ENCODE results near the gene PGLYRP4. TPM values are rescaled to one million over a fixed set of nuclear protein-coding genes. Genes with fewer than 3 reads are reported as not detected.

Gene PGLYRP4
- total RNA-seq, 1 experiment from 2014 or later = not detected

DNA sequence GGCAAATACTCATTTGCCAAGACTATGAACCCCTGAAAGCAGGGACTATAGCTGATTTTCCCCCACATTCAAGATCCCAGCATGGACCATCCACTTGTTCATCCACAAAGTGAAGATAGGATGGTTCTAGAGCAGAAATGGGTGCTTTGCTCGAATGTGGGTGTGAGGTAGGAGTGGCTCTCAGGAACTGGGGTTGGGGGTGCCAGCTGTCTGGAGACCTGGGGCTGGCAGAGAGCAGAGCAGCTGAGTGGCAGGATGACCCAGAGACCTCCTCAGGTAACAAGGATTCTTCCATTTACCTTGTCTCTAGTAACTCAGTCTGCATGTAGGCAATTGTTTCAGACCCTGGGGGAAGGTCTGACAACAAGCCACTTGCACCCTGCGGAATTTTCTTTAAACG is 15.0 kb upstream of the PGLYRP4 start:
- H3K4me1 ChIP-seq (ENCODE audit: control insufficient read depth, insufficient read depth, low read length) = no peaks in the 10 kb centered on the region
- TF ChIP-seq TCF7L2 (IDR thresholded peaks at IDR 0.05; ENCODE audit: low read depth, low read length) (no peak), REST (IDR thresholded peaks at IDR 0.05; ENCODE audit: insufficient read depth in 1 of 2, low read depth in 2 of 2, low read length in 1 of 2) (no peak), POLR2AphosphoS5 (IDR thresholded peaks at IDR 0.05; ENCODE audit: low read depth, low read length) (no peak), SIN3A (IDR thresholded peaks at IDR 0.05; ENCODE audit: borderline replicate concordance, insufficient read depth, low read depth, low read length) (no peak)
- TF ChIP-seq, protein P1, sequence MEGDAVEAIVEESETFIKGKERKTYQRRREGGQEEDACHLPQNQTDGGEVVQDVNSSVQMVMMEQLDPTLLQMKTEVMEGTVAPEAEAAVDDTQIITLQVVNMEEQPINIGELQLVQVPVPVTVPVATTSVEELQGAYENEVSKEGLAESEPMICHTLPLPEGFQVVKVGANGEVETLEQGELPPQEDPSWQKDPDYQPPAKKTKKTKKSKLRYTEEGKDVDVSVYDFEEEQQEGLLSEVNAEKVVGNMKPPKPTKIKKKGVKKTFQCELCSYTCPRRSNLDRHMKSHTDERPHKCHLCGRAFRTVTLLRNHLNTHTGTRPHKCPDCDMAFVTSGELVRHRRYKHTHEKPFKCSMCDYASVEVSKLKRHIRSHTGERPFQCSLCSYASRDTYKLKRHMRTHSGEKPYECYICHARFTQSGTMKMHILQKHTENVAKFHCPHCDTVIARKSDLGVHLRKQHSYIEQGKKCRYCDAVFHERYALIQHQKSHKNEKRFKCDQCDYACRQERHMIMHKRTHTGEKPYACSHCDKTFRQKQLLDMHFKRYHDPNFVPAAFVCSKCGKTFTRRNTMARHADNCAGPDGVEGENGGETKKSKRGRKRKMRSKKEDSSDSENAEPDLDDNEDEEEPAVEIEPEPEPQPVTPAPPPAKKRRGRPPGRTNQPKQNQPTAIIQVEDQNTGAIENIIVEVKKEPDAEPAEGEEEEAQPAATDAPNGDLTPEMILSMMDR (IDR thresholded peaks at IDR 0.05) = no peak
- CTCF ChIA-PET = interaction anchor here (0.5 to 0.7 kb wide), 2 partner anchors 102 to 364 kb away, joined by 8 to 9 read pairs; partner anchors contain the start of gene INTS3
- H3K4me3 ChIP-seq (ENCODE audit: low read depth in 2 of 2, low read length in 2 of 2) = no peak overlapping the region
- in situ Hi-C loops (cut with HindIII; ENCODE audit: low pct_unique_long_range_greater_than_20kb, low sequenced_read_pairs) = loop anchor here (25.0 kb wide), 1 partner anchor 249 kb away; the partner anchor contains the start of genes S100A14 and S100A16
- POLR2A ChIA-PET = no interaction called here
- no TSS peak for BruUV-seq (replicated peaks)
- H3K9me3 ChIP-seq (ENCODE audit: control insufficient read depth, insufficient read depth, low read depth, low read length) = no peaks in the 10 kb centered on the region
- ATAC-seq (no peak), DNase-seq (ENCODE audit: low read depth, low spot score) (no peak)
- no peaks in the 10 kb centered on the region for H3K36me3 ChIP-seq (ENCODE audit: control insufficient read depth, insufficient read depth, low read length)
- no peak overlapping the region for H3K27ac ChIP-seq (ENCODE audit: low read length)
- H3K27me3 ChIP-seq (ENCODE audit: control insufficient read depth, insufficient read depth, low read length) = no peaks in the 10 kb centered on the region
- intact Hi-C loops (cut with micrococcal nuclease; ENCODE audit: unreplicated experiment) = no loop called here

GRCh38 chr1:153362187-153362775 is 13.6 kb upstream of the PGLYRP4 start:
- no peak for ATAC-seq
- intact Hi-C loops (cut with micrococcal nuclease; ENCODE audit: unreplicated experiment) (no loop called here), in situ Hi-C loops (cut with HindIII; ENCODE audit: low pct_unique_long_range_greater_than_20kb, low sequenced_read_pairs) (loop anchor here (25.0 kb wide), 1 partner anchor 250 kb away; the partner anchor contains the start of genes S100A14 and S100A16)
- ChIA-PET CTCF (interaction anchor here (0.7 kb wide), 1 partner anchor 188 kb away, joined by 4 read pairs; no protein-coding TSS in a partner anchor), POLR2A (no interaction called here)
- Histone ChIP-seq H3K27ac (ENCODE audit: low read length) (no peak overlapping the region), H3K36me3 (ENCODE audit: control insufficient read depth, insufficient read depth, low read length) (no peaks in the 10 kb centered on the region), H3K4me1 (ENCODE audit: control insufficient read depth, insufficient read depth, low read length) (no peaks in the 10 kb centered on the region), H3K4me3 (ENCODE audit: low read depth in 2 of 2, low read length in 2 of 2) (no peak overlapping the region), H3K9me3 (ENCODE audit: control insufficient read depth, insufficient read depth, low read depth, low read length) (no peaks in the 10 kb centered on the region), H3K27me3 (ENCODE audit: control insufficient read depth, insufficient read depth, low read length) (no peaks in the 10 kb centered on the region)
- no peak for DNase-seq (ENCODE audit: low read depth, low spot score)
- BruUV-seq (replicated peaks) = no TSS peak
- TF ChIP-seq POLR2AphosphoS5 (IDR thresholded peaks at IDR 0.05; ENCODE audit: low read depth, low read length) = no peak
- no peak for TF ChIP-seq REST (IDR thresholded peaks at IDR 0.05; ENCODE audit: insufficient read depth in 1 of 2, low read depth in 2 of 2, low read length in 1 of 2)
- TF ChIP-seq SIN3A (IDR thresholded peaks at IDR 0.05; ENCODE audit: borderline replicate concordance, insufficient read depth, low read depth, low read length) = no peak
- TF ChIP-seq, protein P1 (IDR thresholded peaks at IDR 0.05) = no peak
- TF ChIP-seq TCF7L2 (IDR thresholded peaks at IDR 0.05; ENCODE audit: low read depth, low read length) = no peak

Measured in Panc1 (cell line).